Left lung (tissue), 10 donors: ENCODE data around the gene RYR2. TPM values are rescaled to one million over a fixed set of nuclear protein-coding genes. Genes with fewer than 3 reads are reported as not detected.

Experiments used
- ATAC-seq: fragments of 200-7000 bp; cut with Tn5 transposase; one replicate; pipeline ENCODE4 v1.9.1; 2020; ENCODE audit warnings: moderate library complexity
- DNase-seq, 4 donors: peaks; one replicate each; pipeline ENCODE4 v3.0.0-alpha.2; 2013 to 2020
- H3K27ac ChIP-seq, 2 donors: fragments of 200-600 bp; sonication (generic) in 1 of 2; one replicate each; pipeline versions ENCODE4 v1.5.0 to v1.8.0; 2020 to 2021
- H3K27me3 ChIP-seq, 2 donors: fragments of 200-600 bp; sonication (generic) in 1 of 2; one replicate each; pipeline versions ENCODE4 v1.5.0 to v1.8.0; 2020 to 2021
- H3K36me3 ChIP-seq, 2 donors: fragments of 200-600 bp; sonication (generic) in 1 of 2; one replicate each; pipeline versions ENCODE4 v1.5.0 to v1.8.0; 2020 to 2021
- H3K4me1 ChIP-seq, 2 donors: fragments of 200-600 bp; one replicate each; pipeline ENCODE4 v1.8.0; 2021
- H3K4me3 ChIP-seq, 2 donors: fragments of 200-600 bp; sonication (generic) in 1 of 2; one replicate each; pipeline versions ENCODE4 v1.5.0 to v1.8.0; 2020 to 2021; ENCODE audit warnings: mild to moderate bottlenecking in 1 of 2
- H3K9me3 ChIP-seq, 2 donors: fragments of 200-600 bp; sonication (generic) in 1 of 2; one replicate each; pipeline versions ENCODE4 v1.5.0 to v1.8.0; 2020 to 2021
- intact Hi-C, 2 donors: fragments of 100-400 bp; cut with DNase I; formaldehyde crosslinking; loops; one replicate each; pipeline versions ENCODE4 v1.11.2 to v1.14.2; 2022
- polyA plus RNA-seq, 6 donors: library from polyadenylated mRNA; unstranded; fragments of 120-200 nt; gene quantifications; one replicate each; pipeline ENCODE4 v1.2.1, GENCODE V29; 2013; ENCODE audit not compliant: insufficient read length in 6 of 6
- total RNA-seq, 2 donors: library from RNA; stranded (reverse); fragmentation: NEBNext Ultra II Directional; extraction: Animal tissue kit (Norgen Biotek cat#: 25700); gene quantifications; one replicate each; pipeline ENCODE4 v1.2.1, GENCODE V29; 2021
- TF ChIP-seq, protein P1 (sequence below), 2 donors: fragments of 200-600 bp; sonication (generic) in 1 of 2; IDR thresholded peaks; one replicate each; pipeline versions ENCODE4 v1.5.0 to v1.8.0; 2021; ENCODE audit warnings: antibody characterized with exemption in 2 of 2
- donor health status: DM: no; HTN: yes; CAD: no.
- donor health status: DM: no; HTN: no; CAD: no.

Gene RYR2
- total and polyA plus RNA-seq, 8 donors: 4.7 to 10.3 (median 7.6) TPM

DNA sequence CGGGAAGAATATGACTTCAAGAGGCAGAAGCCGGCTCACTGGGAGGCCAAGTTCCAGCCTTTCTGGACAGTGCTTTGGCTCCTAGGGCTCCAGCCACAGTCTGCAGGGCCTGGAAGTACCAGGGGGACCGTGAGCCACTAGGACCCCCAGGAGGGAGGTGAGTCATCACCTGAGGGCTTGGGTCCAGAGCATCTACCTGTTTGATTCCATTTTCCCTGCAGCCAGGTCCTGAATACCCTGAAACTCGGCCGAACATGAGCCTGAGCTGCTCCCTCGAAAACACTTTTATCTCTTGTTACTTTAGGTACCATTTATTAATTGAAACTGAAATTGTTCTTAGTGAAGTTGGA is 164.1 kb downstream of the RYR2 start:
- H3K9me3 ChIP-seq: no peaks in the 10 kb centered on the region
- ATAC-seq (no peak), DNase-seq (no peak)
- intact Hi-C loops: no loop called here
- peaks cover 0 to 2% of the 10 kb centered on the region in 2 donors for H3K4me1 ChIP-seq
- no peak overlapping the region for H3K27ac ChIP-seq
- no peaks in the 10 kb centered on the region for H3K27me3 ChIP-seq
- TF ChIP-seq, protein P1, sequence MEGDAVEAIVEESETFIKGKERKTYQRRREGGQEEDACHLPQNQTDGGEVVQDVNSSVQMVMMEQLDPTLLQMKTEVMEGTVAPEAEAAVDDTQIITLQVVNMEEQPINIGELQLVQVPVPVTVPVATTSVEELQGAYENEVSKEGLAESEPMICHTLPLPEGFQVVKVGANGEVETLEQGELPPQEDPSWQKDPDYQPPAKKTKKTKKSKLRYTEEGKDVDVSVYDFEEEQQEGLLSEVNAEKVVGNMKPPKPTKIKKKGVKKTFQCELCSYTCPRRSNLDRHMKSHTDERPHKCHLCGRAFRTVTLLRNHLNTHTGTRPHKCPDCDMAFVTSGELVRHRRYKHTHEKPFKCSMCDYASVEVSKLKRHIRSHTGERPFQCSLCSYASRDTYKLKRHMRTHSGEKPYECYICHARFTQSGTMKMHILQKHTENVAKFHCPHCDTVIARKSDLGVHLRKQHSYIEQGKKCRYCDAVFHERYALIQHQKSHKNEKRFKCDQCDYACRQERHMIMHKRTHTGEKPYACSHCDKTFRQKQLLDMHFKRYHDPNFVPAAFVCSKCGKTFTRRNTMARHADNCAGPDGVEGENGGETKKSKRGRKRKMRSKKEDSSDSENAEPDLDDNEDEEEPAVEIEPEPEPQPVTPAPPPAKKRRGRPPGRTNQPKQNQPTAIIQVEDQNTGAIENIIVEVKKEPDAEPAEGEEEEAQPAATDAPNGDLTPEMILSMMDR (IDR thresholded peaks at IDR 0.05): no peak
- H3K36me3 ChIP-seq: no peaks in the 10 kb centered on the region
- H3K4me3 ChIP-seq: no peak overlapping the region

DNA sequence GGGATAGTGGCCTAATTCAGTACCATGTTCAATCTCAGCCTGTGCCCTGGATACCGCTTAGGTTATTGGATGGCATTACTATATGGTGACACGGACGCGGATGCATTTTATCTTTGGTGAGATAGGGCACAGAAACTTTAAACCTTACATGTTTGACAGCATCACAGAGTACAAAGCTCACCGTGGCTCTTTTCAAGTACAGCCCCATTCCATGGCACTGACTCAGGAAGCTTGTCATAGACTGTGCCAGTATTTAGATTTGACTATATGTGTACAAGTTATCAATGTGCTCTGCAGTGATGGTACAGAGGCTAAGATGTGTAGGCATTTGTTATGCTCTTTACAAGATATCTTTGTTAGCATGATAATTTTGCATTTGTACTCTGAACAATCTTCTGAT is 169.0 kb downstream of the RYR2 start:
- no peak overlapping the region for H3K27ac ChIP-seq
- intact Hi-C loops: no loop called here
- H3K27me3 ChIP-seq: no peaks in the 10 kb centered on the region
- H3K4me3 ChIP-seq: no peak overlapping the region
- TF ChIP-seq, protein P1 (IDR thresholded peaks at IDR 0.05): no peak
- no peaks in the 10 kb centered on the region for H3K9me3 ChIP-seq
- DNase-seq (no peak), ATAC-seq (no peak)
- no peaks in the 10 kb centered on the region for H3K36me3 ChIP-seq
- H3K4me1 ChIP-seq: peaks cover 0 to 2% of the 10 kb centered on the region in 2 donors

DNA sequence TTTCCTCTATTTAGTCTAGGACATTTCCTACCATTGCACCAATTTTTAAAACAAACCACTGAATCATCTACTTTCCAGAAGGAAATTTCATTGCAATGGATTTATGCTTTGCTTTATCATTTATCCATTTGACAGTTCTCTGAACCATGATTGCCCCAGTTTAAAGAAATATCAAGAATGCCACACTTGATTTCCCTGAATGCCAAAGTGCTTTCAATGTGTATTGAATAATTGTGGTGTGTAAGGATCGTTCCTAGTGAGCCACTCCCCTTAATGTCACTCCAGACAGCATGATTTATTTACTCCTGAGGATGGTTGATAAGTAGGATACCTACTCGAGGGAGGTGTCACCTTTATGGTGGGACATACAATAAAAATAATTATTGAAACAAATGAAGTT is 169.6 kb downstream of the RYR2 start:
- H3K36me3 ChIP-seq: no peaks in the 10 kb centered on the region
- peaks cover 0 to 2% of the 10 kb centered on the region in 2 donors for H3K4me1 ChIP-seq
- no peak overlapping the region for H3K4me3 ChIP-seq
- intact Hi-C loops: no loop called here
- ATAC-seq: no peak
- H3K27ac ChIP-seq: no peak overlapping the region
- H3K27me3 ChIP-seq: no peaks in the 10 kb centered on the region
- H3K9me3 ChIP-seq: no peaks in the 10 kb centered on the region
- TF ChIP-seq, protein P1 (IDR thresholded peaks at IDR 0.05): no peak
- no peak for DNase-seq

DNA sequence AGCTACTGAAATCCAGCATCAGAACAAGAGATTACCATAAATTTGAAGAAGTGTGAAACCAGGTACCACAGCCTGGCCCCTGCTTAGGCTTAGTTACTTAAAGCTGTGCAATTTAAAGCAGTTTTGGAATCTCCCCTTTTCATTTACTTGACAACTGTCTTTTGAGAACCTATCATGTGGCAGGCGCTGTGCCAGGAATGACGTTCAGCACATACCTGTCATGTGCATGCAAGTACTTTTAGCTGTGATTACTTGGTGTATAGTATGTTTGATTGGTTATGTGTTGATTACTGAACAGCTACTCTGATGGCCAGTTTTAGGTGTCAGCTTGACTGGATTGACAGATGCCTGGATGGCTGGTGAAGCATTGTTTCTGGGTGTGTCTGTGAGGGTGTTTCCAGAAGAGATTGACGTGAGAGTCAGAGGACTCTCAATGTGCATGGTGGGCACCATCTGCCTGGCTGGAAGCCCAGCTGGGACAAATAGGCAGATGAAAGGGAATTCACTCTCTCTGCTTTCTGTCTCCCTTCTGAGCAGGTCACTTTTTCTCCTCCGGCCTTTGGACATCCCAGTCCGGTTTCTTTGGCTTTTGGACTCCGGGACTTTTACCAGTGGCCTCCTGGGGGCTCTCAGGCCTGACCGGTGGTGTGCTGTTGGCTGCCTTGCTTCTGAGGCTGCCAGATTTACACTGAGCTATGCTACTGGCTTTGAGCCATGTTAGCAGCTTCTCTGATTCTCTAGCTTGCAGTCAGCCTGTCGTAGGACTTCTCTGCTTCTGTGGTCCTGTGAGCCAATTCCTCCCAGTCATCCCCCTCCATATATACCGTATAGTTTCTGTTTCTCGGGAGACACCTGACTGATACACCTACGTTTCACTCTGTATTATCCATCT is 178.0 kb downstream of the RYR2 start:
- no peak overlapping the region for H3K27ac ChIP-seq
- H3K36me3 ChIP-seq: no peaks in the 10 kb centered on the region
- H3K27me3 ChIP-seq: no peaks in the 10 kb centered on the region
- no peak for ATAC-seq
- no peaks in the 10 kb centered on the region for H3K4me1 ChIP-seq
- no peaks in the 10 kb centered on the region for H3K9me3 ChIP-seq
- no peak overlapping the region for H3K4me3 ChIP-seq
- intact Hi-C loops: no loop called here
- DNase-seq: peak in 2 of 4 donors; percentile 55 to 77
- TF ChIP-seq, protein P1 (IDR thresholded peaks at IDR 0.05): no peak

DNA sequence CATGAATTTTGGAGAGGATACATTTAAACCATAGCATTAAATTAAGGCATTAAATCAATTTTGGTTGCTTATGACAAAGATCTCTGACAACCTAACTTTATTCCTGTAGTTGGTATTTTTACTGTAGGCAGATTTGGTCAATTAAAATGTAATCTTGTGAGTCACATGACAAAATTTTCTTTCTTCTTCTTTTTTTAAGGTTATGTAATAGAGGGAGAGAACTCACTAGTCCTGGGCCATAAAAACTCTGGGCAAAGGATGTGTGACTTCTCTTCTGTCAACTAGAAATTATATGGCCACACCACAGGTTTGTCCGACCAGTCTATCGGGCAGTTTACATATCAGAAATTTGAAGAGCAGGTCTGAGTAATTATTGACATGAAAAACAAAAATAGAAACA is 181.4 kb downstream of the RYR2 start:
- no peaks in the 10 kb centered on the region for H3K27me3 ChIP-seq
- no peak overlapping the region for H3K27ac ChIP-seq
- no peak overlapping the region for H3K4me3 ChIP-seq
- H3K9me3 ChIP-seq: no peaks in the 10 kb centered on the region
- DNase-seq (no peak), ATAC-seq (no peak)
- H3K36me3 ChIP-seq: no peaks in the 10 kb centered on the region
- intact Hi-C loops: no loop called here
- H3K4me1 ChIP-seq: no peaks in the 10 kb centered on the region
- TF ChIP-seq, protein P1 (IDR thresholded peaks at IDR 0.05): no peak
